ENCODE results near the gene GLYATL3. TPM values are rescaled to one million over a fixed set of nuclear protein-coding genes. Genes with fewer than 3 reads are reported as not detected.
A peak's percentile ranks its signal among the peaks of the same experiment; 100 is the strongest.

Gene GLYATL3
- total RNA-seq, 2 donors from 2014 or later, result not detected

DNA sequence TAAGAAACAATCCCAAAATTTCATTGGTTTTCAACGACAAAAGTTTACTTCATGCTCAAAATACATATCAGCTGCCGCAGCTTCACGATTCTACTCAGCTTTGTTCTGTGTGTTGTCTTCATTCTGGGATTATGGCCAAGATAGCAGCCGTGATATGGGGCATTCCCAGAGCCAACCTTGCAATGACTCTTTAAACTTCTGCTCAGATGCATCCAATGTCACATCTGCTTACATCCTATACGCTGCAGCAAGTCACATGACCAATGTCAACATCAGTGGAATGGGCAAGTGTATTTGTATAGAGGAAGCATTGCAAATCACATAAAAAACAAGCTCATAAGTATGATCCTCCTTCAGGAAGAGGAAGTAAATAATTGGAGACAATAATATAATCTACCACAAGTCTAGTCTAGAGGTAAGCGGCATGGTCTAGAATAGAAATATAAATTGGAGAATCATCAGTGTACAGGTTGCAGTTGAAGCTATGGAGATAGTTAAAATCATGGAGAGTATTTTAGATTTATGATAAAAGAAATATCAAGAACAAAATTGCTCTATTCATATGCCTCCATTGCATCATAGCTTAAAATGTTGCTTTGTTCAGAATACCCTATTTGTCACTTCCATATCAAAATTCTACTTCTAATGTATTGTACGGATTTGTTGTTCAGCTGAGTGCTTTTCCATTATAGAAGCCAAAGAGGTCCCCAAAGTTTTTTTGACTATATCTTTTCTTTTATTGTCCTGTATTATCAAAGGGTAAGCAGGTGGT is 43.5 kb downstream of the GLYATL3 start:
- peaks cover 0 to 2% of the 10 kb centered on the region in 2 donors for H3K27me3 Mint-ChIP-seq
- ATAC-seq (no peak), DNase-seq (ENCODE audit: low spot score) (no peak)
- H3K9me3 Mint-ChIP-seq, result no peaks in the 10 kb centered on the region
- no peak overlapping the region for H3K27ac Mint-ChIP-seq
- no peaks in the 10 kb centered on the region for H3K4me1 Mint-ChIP-seq (ENCODE audit: low read depth in 2 of 2)
- no peaks in the 10 kb centered on the region for H3K36me3 Mint-ChIP-seq
- no peak overlapping the region for H3K4me3 Mint-ChIP-seq

DNA sequence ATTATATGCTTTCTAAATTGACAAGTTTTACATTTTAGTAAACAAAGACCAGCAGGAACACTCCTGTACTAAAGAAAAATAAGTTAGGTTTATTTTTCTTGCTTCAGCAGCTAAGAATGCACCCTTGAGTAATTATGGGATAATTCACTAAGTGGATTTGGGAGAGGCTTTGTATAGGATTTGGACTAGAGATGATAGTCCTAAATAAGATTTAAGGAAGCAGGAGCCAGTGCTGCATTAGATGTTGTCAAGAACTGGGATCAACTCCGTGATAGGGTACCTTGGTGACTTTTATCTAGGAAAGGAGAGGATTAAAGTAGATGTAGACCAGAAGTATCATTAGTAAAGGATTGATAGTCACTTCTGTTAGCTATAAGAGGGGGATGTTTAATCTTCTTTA is 46.6 kb downstream of the GLYATL3 start:
- H3K9me3 Mint-ChIP-seq, result no peaks in the 10 kb centered on the region
- H3K4me3 Mint-ChIP-seq, result no peak overlapping the region
- H3K4me1 Mint-ChIP-seq (ENCODE audit: low read depth in 2 of 2), result peaks cover 9 to 10% of the 10 kb centered on the region in 2 donors
- peaks cover 8 to 9% of the 10 kb centered on the region in 2 donors for H3K27me3 Mint-ChIP-seq
- H3K27ac Mint-ChIP-seq, result no peak overlapping the region
- DNase-seq (ENCODE audit: low spot score), result no peak
- no peaks in the 10 kb centered on the region for H3K36me3 Mint-ChIP-seq
- ATAC-seq, result no peak

DNA sequence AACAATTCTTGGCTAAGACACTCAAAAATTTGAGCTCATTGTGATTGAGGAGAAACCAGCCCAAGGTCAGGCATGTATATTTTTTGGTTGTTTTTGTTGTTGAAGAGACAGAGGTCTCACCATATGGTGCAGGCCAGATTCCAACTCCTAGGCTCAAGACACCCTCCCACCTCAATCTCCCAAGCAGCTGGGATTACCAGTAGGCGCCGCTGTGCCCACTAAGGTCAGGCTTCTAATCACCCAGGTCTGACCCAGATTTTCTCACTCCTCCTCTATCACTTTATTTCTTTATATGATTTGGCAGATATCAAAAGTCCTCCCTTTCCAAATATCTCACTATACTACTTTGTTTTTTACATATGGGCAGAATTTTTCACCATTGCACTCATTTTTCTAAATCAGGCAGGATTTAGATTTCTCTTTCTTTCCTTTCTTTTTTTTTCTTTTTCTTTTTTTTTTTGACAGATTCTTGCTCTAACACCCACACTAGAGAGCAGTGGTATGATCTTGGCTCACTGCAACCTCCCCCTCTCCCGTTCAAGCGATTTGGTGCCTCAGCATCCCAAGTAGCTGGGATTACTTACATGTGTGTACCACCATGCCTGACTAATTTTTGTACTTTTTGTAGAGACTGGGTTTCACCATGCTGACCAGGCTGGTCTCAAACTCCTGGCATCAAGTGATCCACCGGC is 49.0 kb downstream of the GLYATL3 start:
- DNase-seq (ENCODE audit: low spot score) (no peak), ATAC-seq (no peak)
- Mint-ChIP-seq H3K27ac (no peak overlapping the region), H3K4me1 (ENCODE audit: low read depth in 2 of 2) (peaks cover 14 to 15% of the 10 kb centered on the region in 2 donors), H3K36me3 (no peaks in the 10 kb centered on the region), H3K4me3 (no peak overlapping the region), H3K9me3 (no peaks in the 10 kb centered on the region), H3K27me3 (peaks cover 12 to 16% of the 10 kb centered on the region in 2 donors)

DNA sequence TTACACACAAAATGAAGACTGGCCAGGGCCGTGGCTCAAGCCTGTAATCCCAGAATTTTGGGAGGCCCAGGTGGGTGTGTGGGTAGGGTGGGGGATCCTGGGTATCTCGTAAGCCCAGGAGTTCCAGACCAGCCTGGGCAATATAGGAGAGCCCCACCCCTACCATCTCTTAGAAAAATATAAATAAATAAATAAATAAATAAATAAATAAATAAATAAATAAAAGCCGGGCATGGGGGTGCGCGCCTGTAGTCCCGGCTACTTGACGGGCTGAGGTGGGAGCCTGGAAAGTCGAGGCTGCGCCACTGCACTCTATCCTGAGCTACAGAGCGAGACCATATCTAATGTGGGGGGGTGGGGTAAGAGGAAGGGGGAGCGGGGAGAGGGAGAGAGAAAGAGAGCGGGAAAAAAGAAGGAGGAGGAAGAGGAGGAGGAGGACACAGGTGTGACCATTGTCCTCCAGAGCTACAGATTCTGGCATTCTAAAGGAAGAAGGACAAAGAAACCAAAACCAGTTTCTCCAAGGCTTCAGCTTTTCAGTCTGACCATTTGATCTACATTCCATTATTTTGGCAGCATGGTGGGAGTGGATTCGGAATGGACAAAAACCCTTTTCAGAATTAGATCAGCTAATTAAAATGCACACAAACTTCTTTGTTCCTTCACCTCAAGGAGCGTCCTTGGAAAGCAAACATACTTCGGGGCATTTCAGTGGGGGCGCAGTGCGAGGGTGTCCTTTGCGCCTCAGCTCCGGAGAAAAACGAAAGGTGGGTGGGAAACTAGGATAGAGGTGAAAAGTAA is 50.2 kb downstream of the GLYATL3 start:
- peak overlapping the region; percentile 63 for H3K4me3 Mint-ChIP-seq
- H3K36me3 Mint-ChIP-seq, result no peaks in the 10 kb centered on the region
- no peaks in the 10 kb centered on the region for H3K9me3 Mint-ChIP-seq
- H3K27ac Mint-ChIP-seq, result no peak overlapping the region
- H3K4me1 Mint-ChIP-seq (ENCODE audit: low read depth in 2 of 2), result peaks cover 14 to 15% of the 10 kb centered on the region in 2 donors
- no peak for DNase-seq (ENCODE audit: low spot score)
- peaks cover 12 to 16% of the 10 kb centered on the region in 2 donors for H3K27me3 Mint-ChIP-seq
- ATAC-seq, result no peak

DNA sequence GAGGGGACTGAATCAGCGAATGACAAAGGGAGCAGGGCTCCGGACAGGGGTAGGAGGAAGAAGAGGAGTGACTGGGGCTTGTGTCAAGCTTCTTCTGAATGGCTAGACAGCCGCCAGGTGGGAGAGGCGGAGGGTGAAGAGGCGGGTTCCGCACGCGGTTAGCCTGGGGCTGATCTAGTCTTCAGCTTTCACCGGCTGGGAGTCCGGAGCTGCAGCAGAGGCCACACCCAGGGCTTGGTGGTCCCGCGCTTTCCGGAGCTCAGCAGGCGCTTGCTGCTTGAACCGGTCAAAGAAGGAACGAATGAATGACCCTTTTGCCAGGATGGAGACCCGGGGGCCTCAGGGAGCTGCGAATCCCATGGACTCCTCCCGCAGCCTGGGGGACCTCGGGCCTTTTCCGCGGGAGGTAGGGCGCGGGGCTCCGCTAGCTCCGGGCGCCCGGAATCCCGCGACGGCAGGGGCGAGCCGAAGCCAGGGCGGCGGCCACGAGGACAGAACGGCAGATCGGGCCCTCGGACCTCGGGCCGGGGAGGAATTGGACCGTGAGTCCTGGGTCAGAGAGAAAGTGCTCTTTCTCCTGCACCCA is 50.9 kb downstream of the GLYATL3 start, which contains the start of gene C6orf141:
TSS of gene C6orf141 (plus strand) at position 177 of the 586 bp plus-strand sequence. CDS start at position 302, 125 bp downstream.
- Mint-ChIP-seq H3K4me1 (ENCODE audit: low read depth in 2 of 2) (peaks cover 14 to 15% of the 10 kb centered on the region in 2 donors), H3K27me3 (peaks cover 12 to 16% of the 10 kb centered on the region in 2 donors), H3K4me3 (peak within 1 kb of the TSS; percentile 63), H3K27ac (no peak within 1 kb of the TSS), H3K9me3 (no peaks in the 10 kb centered on the region), H3K36me3 (no peaks in the 10 kb centered on the region)
- DNase-seq (ENCODE audit: low spot score), result no peak
- peak in 1 of 2 donors; percentile 61 for ATAC-seq

DNA sequence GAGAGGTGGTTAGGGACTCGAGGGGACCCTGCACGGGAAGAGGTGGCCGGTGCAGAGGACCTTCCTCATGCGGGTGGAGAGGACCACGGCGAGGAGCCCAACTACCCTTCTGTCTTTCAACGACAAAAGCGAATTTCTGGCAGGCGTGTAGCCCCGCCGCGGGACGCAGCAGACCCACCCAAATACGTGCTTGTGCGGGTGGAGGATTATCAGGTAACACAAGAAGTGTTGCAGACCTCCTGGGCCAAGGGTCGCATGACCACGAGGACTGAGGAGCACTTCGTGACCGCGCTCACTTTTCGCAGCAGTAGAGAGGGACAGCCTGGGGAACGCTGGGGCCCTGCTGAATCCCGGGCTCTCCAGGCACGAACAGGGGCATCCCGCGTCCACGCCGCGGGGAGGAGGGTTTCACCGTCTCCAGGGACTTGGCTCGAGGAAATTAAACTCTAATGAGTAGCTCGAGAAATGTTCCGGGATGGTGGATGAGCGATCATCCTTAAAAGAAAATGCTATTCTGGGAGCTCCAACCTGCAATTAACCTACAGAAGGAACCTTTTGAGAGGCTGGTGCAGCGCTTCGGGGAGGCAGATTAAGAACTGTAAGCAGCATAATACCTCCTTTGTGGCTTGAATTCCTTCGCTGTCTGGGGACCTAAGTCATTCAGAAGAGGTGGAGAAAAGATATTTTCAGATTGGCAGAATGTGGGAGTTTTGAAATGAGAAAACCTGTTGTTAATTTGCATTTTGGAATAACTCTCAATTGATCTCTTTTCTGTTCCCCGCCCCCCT is 51.5 kb downstream of the GLYATL3 start:
- Mint-ChIP-seq H3K4me1 (ENCODE audit: low read depth in 2 of 2) (peaks cover 14 to 15% of the 10 kb centered on the region in 2 donors), H3K9me3 (no peaks in the 10 kb centered on the region), H3K36me3 (no peaks in the 10 kb centered on the region), H3K4me3 (peak overlapping the region; percentile 41), H3K27ac (no peak overlapping the region), H3K27me3 (peaks cover 12 to 16% of the 10 kb centered on the region in 2 donors)
- DNase-seq (ENCODE audit: low spot score) (no peak), ATAC-seq (peak in 1 of 2 donors; percentile 56)

DNA sequence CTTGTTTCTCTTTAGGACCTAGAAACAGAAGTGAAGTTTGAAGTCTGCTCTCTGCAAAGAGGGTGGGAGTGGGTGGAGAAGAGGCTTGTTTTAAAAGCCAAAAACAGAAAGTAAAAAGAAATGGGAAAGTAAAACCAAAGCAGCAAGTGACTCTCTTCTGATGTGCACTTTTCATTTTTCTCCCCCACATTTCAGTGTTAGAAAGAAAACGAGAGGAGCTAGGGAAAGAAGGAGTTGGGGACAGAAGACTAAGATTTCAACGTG is 52.1 kb downstream of the GLYATL3 start:
- Mint-ChIP-seq H3K27me3 (peaks cover 12 to 16% of the 10 kb centered on the region in 2 donors), H3K4me1 (ENCODE audit: low read depth in 2 of 2) (peaks cover 14 to 15% of the 10 kb centered on the region in 2 donors), H3K27ac (no peak overlapping the region), H3K4me3 (peak overlapping the region; percentile 41), H3K9me3 (no peaks in the 10 kb centered on the region), H3K36me3 (no peaks in the 10 kb centered on the region)
- ATAC-seq (no peak), DNase-seq (ENCODE audit: low spot score) (no peak)

DNA sequence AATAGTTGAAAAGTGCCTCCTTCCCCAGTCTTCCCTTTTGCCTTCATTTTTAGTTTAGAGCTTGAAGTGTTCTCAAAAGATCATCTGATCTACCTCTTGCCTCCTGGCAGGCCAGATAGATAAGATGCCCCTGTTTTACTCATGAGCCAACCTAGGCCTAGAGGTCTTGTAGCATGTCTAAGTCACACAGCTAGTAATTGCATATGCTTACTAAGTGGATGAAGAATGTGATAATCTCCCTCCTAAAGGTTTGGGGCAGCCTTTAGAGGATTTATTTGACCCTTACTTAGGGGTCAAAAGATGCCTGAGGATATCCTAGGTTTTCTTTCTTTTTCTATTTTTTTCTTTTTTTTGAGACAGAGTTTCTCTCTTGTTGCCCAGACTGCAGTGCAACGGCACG is 52.9 kb downstream of the GLYATL3 start:
- ATAC-seq, result no peak

DNA sequence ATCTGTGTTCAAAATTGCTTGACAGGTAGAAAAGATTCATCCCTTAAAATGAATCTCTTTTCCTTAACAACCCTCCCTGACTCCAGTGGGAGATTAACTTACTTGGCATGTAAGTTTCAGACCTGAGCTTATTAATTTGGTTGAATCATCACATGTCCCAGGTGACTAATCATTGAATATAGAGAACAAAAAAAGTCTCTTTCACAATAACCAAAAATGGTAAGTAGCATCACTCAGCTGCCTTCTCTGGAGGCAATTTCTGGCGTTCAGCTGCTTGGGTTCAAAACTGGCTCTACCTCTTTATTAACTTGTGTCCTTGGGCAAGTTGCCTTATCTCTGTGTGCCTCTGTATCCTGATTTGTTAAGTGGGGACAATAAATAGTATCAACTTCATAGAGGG is 53.7 kb downstream of the GLYATL3 start:
- Mint-ChIP-seq H3K27ac (no peak overlapping the region), H3K4me1 (ENCODE audit: low read depth in 2 of 2) (peaks cover 14 to 15% of the 10 kb centered on the region in 2 donors), H3K36me3 (no peaks in the 10 kb centered on the region), H3K4me3 (no peak overlapping the region), H3K27me3 (peaks cover 12 to 16% of the 10 kb centered on the region in 2 donors), H3K9me3 (no peaks in the 10 kb centered on the region)
- ATAC-seq, result no peak
- no peak for DNase-seq (ENCODE audit: low spot score)

More for the DNA sequence above, 52.9 kb downstream of the GLYATL3 start:
- H3K27me3 Mint-ChIP-seq, result peaks cover 12 to 16% of the 10 kb centered on the region in 2 donors
- H3K4me3 Mint-ChIP-seq, result no peak overlapping the region
- no peaks in the 10 kb centered on the region for H3K9me3 Mint-ChIP-seq
- no peaks in the 10 kb centered on the region for H3K36me3 Mint-ChIP-seq
- peaks cover 14 to 15% of the 10 kb centered on the region in 2 donors for H3K4me1 Mint-ChIP-seq (ENCODE audit: low read depth in 2 of 2)
- no peak for DNase-seq (ENCODE audit: low spot score)
- H3K27ac Mint-ChIP-seq, result no peak overlapping the region

DNA sequence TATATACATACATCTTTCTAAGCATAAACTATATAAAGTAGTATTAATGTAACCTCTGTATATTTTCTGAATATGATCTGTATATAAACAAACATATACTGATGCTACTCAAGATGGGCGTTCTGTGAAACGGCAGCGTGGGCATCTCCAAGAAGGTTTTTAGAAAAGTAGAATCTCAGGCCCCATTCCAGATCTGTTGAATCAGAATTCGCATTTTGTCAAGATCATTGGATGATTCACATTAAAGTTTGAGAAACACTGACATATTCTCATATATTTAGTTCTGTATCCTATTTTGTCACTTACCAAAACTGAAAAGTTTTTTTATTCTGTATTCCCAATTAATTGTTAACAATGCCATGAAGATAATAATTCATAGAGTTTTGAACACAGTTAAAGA is 56.2 kb downstream of the GLYATL3 start:
- H3K27me3 Mint-ChIP-seq, result peaks cover 5 to 8% of the 10 kb centered on the region in 2 donors
- H3K36me3 Mint-ChIP-seq, result no peaks in the 10 kb centered on the region

DNA sequence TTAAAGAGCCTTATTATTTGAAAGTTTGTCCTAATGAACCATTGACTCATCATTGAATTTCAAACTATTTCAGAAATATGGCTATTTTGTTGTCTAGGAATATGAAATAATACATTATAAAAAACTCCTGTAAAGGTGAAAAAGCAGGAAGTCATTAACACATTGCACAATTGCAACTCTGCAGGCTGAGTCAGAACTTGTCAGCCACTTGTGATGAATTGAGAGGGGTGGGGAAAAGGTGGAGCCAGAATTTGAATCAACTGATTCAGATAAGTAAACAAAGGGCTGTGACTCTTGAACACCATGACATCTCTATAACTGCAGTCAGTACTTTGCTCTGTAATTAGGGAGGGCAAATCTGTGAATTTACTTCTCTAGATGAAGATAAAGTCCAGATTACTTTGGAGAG is 56.7 kb downstream of the GLYATL3 start:
- H3K9me3 Mint-ChIP-seq, result no peaks in the 10 kb centered on the region
- no peak overlapping the region for H3K27ac Mint-ChIP-seq
- ATAC-seq (no peak), DNase-seq (ENCODE audit: low spot score) (no peak)
- peaks cover 3 to 6% of the 10 kb centered on the region in 2 donors for H3K4me1 Mint-ChIP-seq (ENCODE audit: low read depth in 2 of 2)
- H3K36me3 Mint-ChIP-seq, result no peaks in the 10 kb centered on the region
- peaks cover 5 to 7% of the 10 kb centered on the region in 2 donors for H3K27me3 Mint-ChIP-seq
- no peak overlapping the region for H3K4me3 Mint-ChIP-seq

More for the DNA sequence above, 56.2 kb downstream of the GLYATL3 start:
- Mint-ChIP-seq H3K4me3 (no peak overlapping the region), H3K27ac (no peak overlapping the region), H3K9me3 (no peaks in the 10 kb centered on the region), H3K4me1 (ENCODE audit: low read depth in 2 of 2) (peaks cover 8 to 9% of the 10 kb centered on the region in 2 donors)
- no peak for ATAC-seq
- DNase-seq (ENCODE audit: low spot score), result no peak

DNA sequence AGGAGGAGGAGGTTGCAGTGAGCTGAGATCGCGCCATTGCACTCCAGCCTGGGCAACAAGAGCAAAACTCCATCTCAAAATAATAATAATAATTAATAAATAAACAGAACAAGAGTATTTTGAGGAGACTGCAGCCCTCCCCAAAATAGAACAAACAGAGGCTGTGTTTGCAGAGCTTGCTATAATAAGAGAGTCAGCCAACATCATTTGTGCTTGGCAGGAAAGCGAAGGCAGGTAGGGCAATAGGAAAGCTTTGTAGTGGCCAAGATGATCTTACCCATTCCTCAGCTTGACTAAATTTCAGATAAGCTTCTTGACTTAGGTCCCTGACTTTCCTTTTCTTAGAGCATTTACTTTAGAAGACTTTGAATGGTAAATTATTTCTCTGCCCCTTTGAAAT is 57.5 kb downstream of the GLYATL3 start:
- Mint-ChIP-seq H3K4me3 (no peak overlapping the region), H3K4me1 (ENCODE audit: low read depth in 2 of 2) (no peaks in the 10 kb centered on the region)
- no peak for ATAC-seq

DNA sequence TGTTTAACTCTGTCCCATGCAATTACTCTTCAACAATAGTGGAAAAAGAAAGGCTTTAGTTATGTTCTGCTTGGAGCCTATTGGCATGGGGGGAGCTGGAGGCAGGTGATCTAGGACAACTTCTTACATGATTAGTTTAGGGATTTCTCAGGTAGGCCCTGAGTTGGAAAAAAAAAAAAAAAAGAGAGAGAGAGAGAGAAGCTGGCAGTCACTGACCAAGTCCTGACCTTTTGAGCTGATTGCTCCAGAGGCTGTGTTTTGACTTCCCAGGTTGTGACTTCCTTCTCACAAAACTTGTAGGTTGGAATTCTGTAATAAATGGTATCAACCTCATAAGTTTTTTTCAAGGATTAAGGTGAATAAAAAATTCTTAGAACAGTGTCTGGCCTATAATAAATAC is 58.5 kb downstream of the GLYATL3 start:
- no peaks in the 10 kb centered on the region for H3K9me3 Mint-ChIP-seq
- H3K27ac Mint-ChIP-seq, result no peak overlapping the region
- H3K4me1 Mint-ChIP-seq (ENCODE audit: low read depth in 2 of 2), result no peaks in the 10 kb centered on the region
- H3K36me3 Mint-ChIP-seq, result no peaks in the 10 kb centered on the region
- H3K27me3 Mint-ChIP-seq, result no peaks in the 10 kb centered on the region
- ATAC-seq (no peak), DNase-seq (ENCODE audit: low spot score) (no peak)
- no peak overlapping the region for H3K4me3 Mint-ChIP-seq

More for the DNA sequence above, 57.5 kb downstream of the GLYATL3 start:
- Mint-ChIP-seq H3K27ac (no peak overlapping the region), H3K27me3 (no peaks in the 10 kb centered on the region), H3K9me3 (no peaks in the 10 kb centered on the region), H3K36me3 (no peaks in the 10 kb centered on the region)
- no peak for DNase-seq (ENCODE audit: low spot score)

Measured in natural killer cell treated with Interleukin-12 subunit alpha and Interleukin-12 subunit beta and Interleukin-15 and Interleukin-18, amount 100 ng/mL, for 72 hours (primary cell).